ENCODE measurements around the gene ATCAY.
"Not testable (repeated sequence)": the region's sequence is repeated elsewhere in the genome, so short reads cannot be mapped to it uniquely, and the experiment has no call there.

The ATCAY gene

DNA sequence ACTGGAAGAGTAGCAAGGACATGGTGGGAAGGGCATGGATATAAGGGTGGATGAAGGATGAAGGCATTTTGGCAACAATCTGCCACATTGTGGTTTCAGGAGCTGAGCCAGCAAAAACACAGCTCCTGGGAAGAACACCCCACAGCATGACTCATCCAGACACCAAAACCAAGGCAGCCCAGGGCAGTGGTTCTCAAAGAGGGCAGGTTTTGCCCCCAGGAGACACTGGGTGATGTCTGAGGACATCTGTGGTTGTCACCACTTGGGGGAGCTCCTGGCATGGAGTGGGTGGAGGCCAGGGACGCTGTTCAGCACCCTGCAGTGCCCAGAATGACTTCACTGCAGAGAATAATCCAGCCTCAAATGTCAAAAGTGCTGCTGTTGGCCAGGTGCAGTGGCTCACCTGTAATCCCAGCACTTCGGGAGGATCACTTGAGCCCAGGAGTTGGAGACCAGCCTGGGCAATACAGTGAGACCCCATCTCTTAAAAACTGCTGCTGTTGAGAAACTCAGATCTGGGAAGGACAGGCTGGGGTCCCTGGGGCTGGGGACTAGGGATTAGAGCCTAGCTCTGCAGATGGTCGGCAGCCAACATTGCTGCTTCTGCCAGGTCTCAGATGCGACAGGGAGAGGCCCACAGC, 27.8 kb upstream of the ATCAY start:
- FAIRE-seq (no peak), DNase-seq (ENCODE audit: insufficient read length, low spot score) (no peak)

- no peak for DNase-seq (ENCODE audit: insufficient read length, low spot score)
- FAIRE-seq: no peak
These were observed 25.2 kb upstream of the ATCAY start for GRCh38 chr19:3855320-3855719.

GRCh38 chr19:3857449-3858003, 23.0 kb upstream of the ATCAY start:
- FAIRE-seq (no peak), DNase-seq (ENCODE audit: insufficient read length, low spot score) (no peak)

DNA sequence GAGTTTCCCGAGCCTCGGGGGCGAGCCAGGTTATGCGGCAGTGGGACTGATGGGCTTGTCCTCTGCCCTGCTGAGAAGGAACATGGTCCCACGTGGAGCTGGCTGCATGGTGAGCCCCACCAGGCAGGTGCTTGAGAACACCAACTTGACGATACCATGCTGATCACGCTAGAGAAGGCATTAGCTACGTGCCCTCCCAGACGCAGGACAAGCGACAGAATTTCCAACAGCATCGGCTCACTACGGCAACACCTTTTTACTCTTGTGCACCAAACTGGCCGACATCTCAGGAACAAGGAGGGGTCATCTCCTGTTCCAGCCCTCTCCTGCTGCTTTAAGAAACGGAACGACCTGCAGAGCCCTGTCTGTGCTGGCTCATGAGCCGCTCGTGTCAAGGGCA, 20.0 kb upstream of the ATCAY start:
- no peak for FAIRE-seq

DNA sequence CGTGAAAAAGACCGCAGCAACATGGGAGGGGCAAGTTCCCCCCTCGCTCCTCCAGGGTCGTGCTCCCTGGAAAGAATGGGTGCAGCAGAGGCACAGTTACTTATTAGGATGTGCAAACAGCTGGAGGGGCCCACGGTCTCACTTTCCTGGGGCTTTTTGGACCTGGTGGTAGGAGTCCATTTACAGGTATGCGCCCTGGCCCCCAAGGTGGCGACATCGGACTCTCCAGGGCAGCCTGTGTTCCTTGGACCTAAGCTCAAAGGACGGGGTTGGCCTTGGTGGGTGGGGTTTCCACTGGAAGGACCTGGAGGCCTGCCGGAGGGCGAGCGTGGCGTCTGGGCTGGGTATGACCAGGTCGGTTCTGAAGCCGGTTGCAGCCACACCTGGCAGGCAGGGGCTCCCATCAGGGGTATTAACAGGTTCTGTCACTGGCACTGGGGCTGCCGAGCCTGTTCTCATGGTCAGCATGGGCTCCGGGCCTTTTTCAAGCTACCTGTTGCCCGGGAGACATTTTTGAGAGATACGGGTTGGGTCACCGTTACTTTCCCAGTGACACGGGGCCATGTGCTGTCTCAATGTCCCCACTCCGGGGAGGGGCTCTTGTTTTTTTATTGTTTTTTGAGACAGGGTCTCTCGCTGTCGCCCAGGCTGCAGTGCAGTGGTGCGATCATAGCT, 17.5 kb upstream of the ATCAY start:
- DNase-seq (ENCODE audit: insufficient read length, low spot score) (no peak), FAIRE-seq (no peak)

More for the DNA sequence above, 20.0 kb upstream of the ATCAY start:
- no peak for DNase-seq (ENCODE audit: insufficient read length, low spot score)

GRCh38 chr19:3863648-3864047, 16.8 kb upstream of the ATCAY start:
- DNase-seq (ENCODE audit: insufficient read length, low spot score) (no peak), FAIRE-seq (no peak)

DNA sequence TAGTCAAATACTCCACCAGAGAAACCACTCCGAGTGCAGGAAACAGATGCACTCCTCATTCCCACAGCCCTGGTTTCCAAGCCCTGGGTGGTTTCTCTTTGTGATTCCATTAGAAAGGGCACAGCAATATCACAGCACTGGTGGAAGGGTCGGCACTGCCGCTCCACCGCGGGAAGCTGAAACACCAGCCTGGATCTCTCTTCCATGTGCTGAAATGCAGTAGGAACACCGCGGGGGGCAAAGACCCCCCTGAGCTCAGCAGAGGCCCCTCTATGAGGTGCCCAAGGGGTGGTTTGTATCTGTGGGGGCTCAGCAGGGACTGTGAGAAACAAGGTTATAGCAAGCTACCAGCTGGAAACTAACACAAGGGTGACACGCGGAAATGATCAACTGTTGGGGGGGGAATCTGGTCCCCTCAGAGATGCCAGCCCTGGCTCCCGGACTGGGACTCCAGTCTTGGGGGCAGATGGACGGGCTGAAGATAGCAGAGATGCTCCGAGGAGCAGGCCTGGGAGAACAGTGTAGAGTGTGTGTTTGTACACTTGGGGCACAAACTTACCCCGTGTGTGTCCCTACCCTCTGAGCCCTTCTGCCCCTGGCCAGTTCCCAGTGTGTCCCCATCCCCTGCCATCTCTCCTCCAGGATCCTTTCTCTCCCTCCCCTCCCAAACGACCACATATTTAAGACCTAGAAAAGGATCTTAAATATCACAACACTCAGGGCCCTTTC, 13.4 kb upstream of the ATCAY start:
- FAIRE-seq (no peak), DNase-seq (ENCODE audit: insufficient read length, low spot score) (no peak)

- DNase-seq (ENCODE audit: insufficient read length, low spot score) (no peak), FAIRE-seq (no peak)
These were observed 12.3 kb upstream of the ATCAY start for GRCh38 chr19:3867971-3868769.

- no peak for FAIRE-seq
- no peak for DNase-seq (ENCODE audit: insufficient read length, low spot score)
These were observed 11.6 kb upstream of the ATCAY start, which contains the start of gene ZFR2 for GRCh38 chr19:3868770-3869456. Gene ZFR2, minus strand, starts transcription at chr19:3869038. Its CDS starts 21 bp downstream, at chr19:3869017.

DNA sequence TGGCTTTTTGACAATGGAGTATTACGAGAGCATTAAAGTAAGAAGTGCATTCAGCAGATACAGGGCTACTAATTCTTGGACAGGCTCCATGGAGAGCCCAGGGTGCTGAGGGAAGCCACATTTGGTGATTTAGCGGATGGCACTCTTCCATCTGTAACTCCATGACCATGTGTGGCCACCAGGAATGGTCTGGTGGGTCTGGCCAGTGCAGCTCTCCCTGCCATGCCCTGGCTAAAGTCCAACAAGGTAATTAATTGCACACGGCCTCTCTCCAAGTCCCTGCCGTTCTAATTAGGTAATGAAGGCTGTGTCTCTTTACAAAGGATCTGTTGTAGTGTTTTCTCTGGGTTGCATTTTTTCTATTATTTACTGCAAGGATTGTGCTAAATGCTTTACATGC, 7.3 kb upstream of the ATCAY start:
- DNase-seq (ENCODE audit: insufficient read length, low spot score) (no peak), FAIRE-seq (no peak)

GRCh38 chr19:3874695-3875094, 5.8 kb upstream of the ATCAY start:
- not testable (repeated sequence) for DNase-seq (ENCODE audit: insufficient read length, low spot score); FAIRE-seq

GRCh38 chr19:3879656-3880055, 829 bp upstream of the ATCAY start:
- FAIRE-seq (no peak), DNase-seq (ENCODE audit: insufficient read length, low spot score) (no peak)

DNA sequence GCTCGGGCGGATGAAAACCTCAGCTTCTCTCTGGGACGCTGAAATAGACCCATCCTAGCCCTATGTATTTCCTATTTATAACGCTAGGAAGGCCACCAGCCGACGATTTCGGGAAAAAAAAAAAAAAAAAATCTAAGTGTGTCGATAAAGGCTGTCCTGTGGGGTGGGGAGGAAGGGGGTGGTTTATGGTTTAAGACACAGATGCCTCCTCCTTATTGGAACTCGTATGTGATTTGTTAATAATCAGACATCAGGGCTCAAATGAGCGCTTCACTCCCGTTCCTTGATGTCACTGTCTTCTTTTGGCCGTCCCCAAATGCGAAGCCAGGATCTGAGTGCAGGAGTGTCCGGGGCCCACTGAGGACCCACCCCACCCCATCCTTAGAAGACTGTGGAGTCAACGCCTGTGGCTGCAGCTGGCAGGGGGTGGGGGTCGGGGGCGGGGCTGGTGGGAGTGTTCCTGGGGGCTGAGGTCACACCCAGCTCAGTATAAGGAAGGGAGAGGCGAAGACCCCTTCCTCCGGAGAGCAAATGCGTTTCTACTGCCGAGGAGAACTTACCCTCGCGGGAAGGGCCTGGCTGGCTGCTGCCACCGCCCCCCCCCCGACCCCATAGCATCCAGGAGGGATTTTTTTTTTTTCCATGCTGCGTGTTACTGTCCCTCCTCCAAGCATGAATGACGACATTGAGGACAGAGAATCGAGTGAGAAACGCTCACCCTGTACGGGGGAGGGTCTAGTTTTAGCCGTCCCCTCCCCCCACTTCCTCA, 971 bp downstream of the ATCAY start:
- FAIRE-seq: no peak
- DNase-seq (ENCODE audit: insufficient read length, low spot score): no peak

- FAIRE-seq (no peak), DNase-seq (ENCODE audit: insufficient read length, low spot score) (no peak)
These were observed 1.5 kb downstream of the ATCAY start for GRCh38 chr19:3882041-3882384.

DNA sequence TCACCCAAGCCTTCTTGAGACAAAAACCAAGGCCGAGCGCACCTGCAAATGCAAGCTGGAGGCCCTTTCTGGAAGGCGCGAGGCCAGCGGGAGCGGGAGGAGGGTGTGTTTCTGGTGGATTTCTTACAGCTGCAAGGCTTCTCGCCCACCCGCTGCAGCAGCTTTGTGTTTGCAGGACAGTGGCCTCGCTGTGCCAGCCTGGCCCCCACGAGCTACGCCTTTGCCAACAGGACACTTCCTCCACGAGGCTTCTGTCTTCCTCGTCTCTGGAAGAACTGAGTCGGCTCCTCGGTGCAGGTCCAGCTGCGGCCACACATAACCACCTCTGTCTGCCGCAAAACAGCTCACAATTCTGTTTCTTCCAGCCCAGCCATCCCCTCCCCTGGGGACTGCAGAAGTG, 10.1 kb downstream of the ATCAY start:
- no peak for DNase-seq (ENCODE audit: insufficient read length, low spot score)
- FAIRE-seq: no peak

DNA sequence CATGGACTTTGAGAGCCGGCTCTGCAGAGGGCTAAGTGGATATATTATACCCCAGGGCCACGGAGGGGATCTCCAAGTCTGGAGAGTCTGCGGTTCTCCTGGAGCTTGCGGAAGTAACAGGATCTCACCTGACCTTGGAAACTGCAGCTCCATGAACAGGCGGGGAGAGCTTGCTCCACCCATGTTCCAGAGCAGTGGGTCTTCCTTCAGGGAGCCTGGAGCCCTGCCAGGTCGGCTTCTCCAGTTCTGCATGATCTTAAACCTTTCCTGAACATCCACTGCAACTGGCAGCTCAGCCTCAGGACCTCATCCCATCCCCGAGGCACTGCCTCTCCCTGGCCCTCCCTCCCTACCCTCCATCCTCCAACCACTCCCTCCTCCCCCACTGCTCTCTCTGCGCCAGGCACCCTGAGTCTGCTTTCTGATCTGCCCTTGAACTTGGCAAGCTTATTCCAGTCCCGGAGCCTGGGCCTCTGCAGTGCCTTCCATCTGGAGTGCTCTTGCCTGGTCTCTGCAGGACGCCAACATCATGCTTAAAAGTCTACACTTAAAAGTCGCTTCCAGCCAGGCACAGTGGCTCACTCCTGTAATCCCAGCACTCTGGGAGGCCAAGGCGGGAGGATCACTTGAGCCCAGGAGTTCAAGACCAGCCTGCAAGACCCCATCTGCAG, 13.2 kb downstream of the ATCAY start:
- no peak for DNase-seq (ENCODE audit: insufficient read length, low spot score)
- FAIRE-seq: no peak

- not testable (repeated sequence) for DNase-seq (ENCODE audit: insufficient read length, low spot score); FAIRE-seq
These were observed 14.5 kb downstream of the ATCAY start for GRCh38 chr19:3894959-3895358.

- FAIRE-seq (no peak), DNase-seq (ENCODE audit: insufficient read length, low spot score) (no peak)
These were observed 15.3 kb downstream of the ATCAY start for GRCh38 chr19:3895788-3896187.

DNA sequence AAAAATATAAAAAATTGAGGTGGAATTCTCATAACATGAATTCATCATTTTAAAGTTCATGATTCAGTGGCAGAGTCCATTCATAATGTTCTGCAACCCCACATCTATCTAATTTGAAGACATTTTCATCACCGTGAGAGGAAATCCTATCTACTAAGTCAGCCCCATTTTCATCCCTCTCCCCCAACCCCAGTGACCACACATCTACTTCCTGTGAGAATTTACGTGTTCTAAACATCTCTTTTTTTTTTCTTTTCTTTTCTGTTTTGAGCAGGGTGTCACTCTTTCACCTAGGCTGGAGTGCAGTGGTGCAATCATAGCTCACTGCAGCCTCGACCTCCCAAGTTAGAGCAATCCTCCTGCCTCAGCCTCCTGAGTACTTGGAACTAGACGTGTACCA, 17.5 kb downstream of the ATCAY start:
- FAIRE-seq (no peak), DNase-seq (ENCODE audit: insufficient read length, low spot score) (no peak)

Measured in GM19239 (cell line).